Thyroid gland (tissue), 4 donors: ENCODE results near the gene ADAM21. TPM values are rescaled to one million over a fixed set of nuclear protein-coding genes. Genes with fewer than 3 reads are reported as not detected.
"Not testable (repeated sequence)": the region's sequence is repeated elsewhere in the genome, so short reads cannot be mapped to it uniquely, and the experiment has no call there.

Experiments
- DNase-seq, 2 donors: peaks; one replicate each; pipeline ENCODE4 v3.0.0-alpha.2; 2019
- H3K27ac ChIP-seq, 3 donors: fragments of 200-600 bp; sonication (generic); 1 replicate in 2 of 3; 2 replicates in 1 of 3; pipeline ENCODE4 v1.5.1; 2016 to 2019; ENCODE audit warnings: mild to moderate bottlenecking in 1 of 3, moderate library complexity in 1 of 3
- H3K27me3 ChIP-seq: fragments of 200-600 bp; sonication (generic); one replicate; pipeline ENCODE4 v1.5.1; 2019
- H3K36me3 ChIP-seq, 2 donors: fragments of 200-600 bp; sonication (generic); one replicate each; pipeline ENCODE4 v1.5.1; 2016 to 2019
- H3K4me1 ChIP-seq, 2 donors: fragments of 200-600 bp; sonication (generic); one replicate each; pipeline ENCODE4 v1.5.1; 2017 to 2019
- H3K4me3 ChIP-seq, 3 donors: fragments of 200-600 bp; sonication (generic); replicated peaks in 1 of 3; 1 replicate in 2 of 3; 2 replicates in 1 of 3; pipeline ENCODE4 v1.5.1; 2016; ENCODE audit warnings: mild to moderate bottlenecking in 1 of 3
- H3K9me3 ChIP-seq: fragments of 200-600 bp; sonication (generic); one replicate; pipeline ENCODE4 v1.5.1; 2017
- CTCF ChIP-seq, 6 experiments: fragments of 200-600 bp in 3 of 6; fragments of 450-650 bp in 3 of 6; sonication (generic) in 3 of 6; IDR thresholded peaks; one replicate each; pipeline ENCODE4 v1.5.1; 2016 to 2019; ENCODE audit warnings: antibody characterized with exemption in 6 of 6, mild to moderate bottlenecking in 2 of 6, inconsistent platforms in 1 of 6, moderate library complexity in 1 of 6
- POLR2A ChIP-seq, 2 donors: fragments of 450-650 bp; IDR thresholded peaks; one replicate each; pipeline ENCODE4 v1.6.1; 2017; ENCODE audit warnings: antibody characterized with exemption in 2 of 2, mild to moderate bottlenecking in 2 of 2, moderate library complexity in 1 of 2
- WGBS, 2 donors: methylation state at CpG; one replicate each; pipeline ENCODE4 v1.1.5; 2017; 5-methylcytosine and 5-hydroxymethylcytosine counted together
- intact Hi-C: fragments of 100-400 bp; cut with DNase I; formaldehyde crosslinking; loops from one replicate; pipeline ENCODE4 v1.15.1; 2023
- total RNA-seq, 4 donors: library from RNA; depleted of rRNA; stranded (reverse); fragments of >200 nt; gene quantifications; one replicate each; pipeline ENCODE4 v1.2.3, GENCODE V29; 2016

Gene ADAM21
- total RNA-seq, 4 donors from 2014 or later: 0.11 TPM; not detected in 3

GRCh38 chr14:70472253-70473159, 20.5 kb downstream of the ADAM21 start:
- TF ChIP-seq POLR2A (IDR thresholded peaks at IDR 0.05): no peak
- TF ChIP-seq CTCF (IDR thresholded peaks at IDR 0.05): no peak
- intact Hi-C loops: no loop called here
- DNase-seq: no peak
- H3K27me3 ChIP-seq: no peaks in the 10 kb centered on the region
- H3K4me1 ChIP-seq: no peaks in the 10 kb centered on the region
- no peak overlapping the region for H3K4me3 ChIP-seq
- no peaks in the 10 kb centered on the region for H3K36me3 ChIP-seq
- no peaks in the 10 kb centered on the region for H3K9me3 ChIP-seq
- no peak overlapping the region for H3K27ac ChIP-seq
- 89 to 95% methylated on average over 4 of the region's 4 CpGs for WGBS, 2 donors

- no peaks in the 10 kb centered on the region for H3K4me1 ChIP-seq
- intact Hi-C loops: no loop called here
- no peak overlapping the region for H3K27ac ChIP-seq
- no peaks in the 10 kb centered on the region for H3K36me3 ChIP-seq
- WGBS, 2 donors: 79 to 83% methylated on average over 2 of the region's 2 CpGs
- H3K4me3 ChIP-seq: no peak overlapping the region
- no peaks in the 10 kb centered on the region for H3K9me3 ChIP-seq
- DNase-seq: no peak
- H3K27me3 ChIP-seq: no peaks in the 10 kb centered on the region
- no peak for TF ChIP-seq CTCF (IDR thresholded peaks at IDR 0.05)
- no peak for TF ChIP-seq POLR2A (IDR thresholded peaks at IDR 0.05)
Measured at GRCh38 chr14:70473825-70474224, 21.9 kb downstream of the ADAM21 start.

GRCh38 chr14:70475459-70475858, 23.5 kb downstream of the ADAM21 start:
- DNase-seq: not testable (repeated sequence)

GRCh38 chr14:70477356-70478105, 25.6 kb downstream of the ADAM21 start:
- not testable (repeated sequence) for DNase-seq

More at GRCh38 chr14:70475459-70475858, 23.5 kb downstream of the ADAM21 start:
- H3K4me3 ChIP-seq, intact Hi-C loops, H3K4me1 ChIP-seq, H3K9me3 ChIP-seq, H3K27ac ChIP-seq, H3K36me3 ChIP-seq, H3K27me3 ChIP-seq: not testable (repeated sequence)
- WGBS, 2 donors: 90 to 100% methylated on average over 3 to 13 of the region's 13 CpGs

GRCh38 chr14:70489579-70490200, 37.7 kb downstream of the ADAM21 start:
- Histone ChIP-seq H3K4me1 (no peaks in the 10 kb centered on the region), H3K36me3 (no peaks in the 10 kb centered on the region), H3K27me3 (no peaks in the 10 kb centered on the region), H3K27ac (no peak overlapping the region), H3K4me3 (no peak overlapping the region), H3K9me3 (no peaks in the 10 kb centered on the region)
- TF ChIP-seq POLR2A (IDR thresholded peaks at IDR 0.05) (no peak), CTCF (IDR thresholded peaks at IDR 0.05) (no peak)
- DNase-seq: no peak
- intact Hi-C loops: no loop called here
- WGBS, 2 donors: 79 to 87% methylated on average over 3 of the region's 3 CpGs

More at GRCh38 chr14:70477356-70478105, 25.6 kb downstream of the ADAM21 start:
- intact Hi-C loops, H3K4me1 ChIP-seq, H3K27ac ChIP-seq, H3K36me3 ChIP-seq, H3K9me3 ChIP-seq, H3K27me3 ChIP-seq, H3K4me3 ChIP-seq: not testable (repeated sequence)
- 94% methylated on average over 20 to 33 of the region's 57 CpGs for WGBS, 2 donors
